ENCODE data around the gene GTPBP4.

DNA sequence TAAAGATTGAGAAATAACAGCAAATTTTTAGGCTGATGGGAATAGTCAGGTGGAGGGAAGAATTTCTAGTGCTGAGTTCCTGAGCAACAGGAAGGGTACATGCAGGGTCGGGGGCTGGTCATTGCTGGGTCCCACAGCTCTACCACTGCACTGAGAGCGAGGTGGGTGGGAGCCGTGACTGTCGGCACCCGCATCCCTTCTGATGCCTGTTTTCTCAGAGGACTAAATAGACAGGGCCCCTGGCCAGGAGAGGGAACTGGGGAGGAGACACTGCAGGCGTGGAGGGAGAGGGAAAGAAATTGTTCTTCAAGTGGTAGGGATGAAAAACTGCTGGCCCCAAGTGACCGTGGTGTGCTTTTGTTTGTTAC, 7.3 kb downstream of the GTPBP4 start:
- TF ChIP-seq, protein P1, sequence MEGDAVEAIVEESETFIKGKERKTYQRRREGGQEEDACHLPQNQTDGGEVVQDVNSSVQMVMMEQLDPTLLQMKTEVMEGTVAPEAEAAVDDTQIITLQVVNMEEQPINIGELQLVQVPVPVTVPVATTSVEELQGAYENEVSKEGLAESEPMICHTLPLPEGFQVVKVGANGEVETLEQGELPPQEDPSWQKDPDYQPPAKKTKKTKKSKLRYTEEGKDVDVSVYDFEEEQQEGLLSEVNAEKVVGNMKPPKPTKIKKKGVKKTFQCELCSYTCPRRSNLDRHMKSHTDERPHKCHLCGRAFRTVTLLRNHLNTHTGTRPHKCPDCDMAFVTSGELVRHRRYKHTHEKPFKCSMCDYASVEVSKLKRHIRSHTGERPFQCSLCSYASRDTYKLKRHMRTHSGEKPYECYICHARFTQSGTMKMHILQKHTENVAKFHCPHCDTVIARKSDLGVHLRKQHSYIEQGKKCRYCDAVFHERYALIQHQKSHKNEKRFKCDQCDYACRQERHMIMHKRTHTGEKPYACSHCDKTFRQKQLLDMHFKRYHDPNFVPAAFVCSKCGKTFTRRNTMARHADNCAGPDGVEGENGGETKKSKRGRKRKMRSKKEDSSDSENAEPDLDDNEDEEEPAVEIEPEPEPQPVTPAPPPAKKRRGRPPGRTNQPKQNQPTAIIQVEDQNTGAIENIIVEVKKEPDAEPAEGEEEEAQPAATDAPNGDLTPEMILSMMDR (conservative IDR thresholded peaks at IDR 0.05; ENCODE audit: low read depth, low read length) = no peak
- TF ChIP-seq EZH2 (IDR thresholded peaks at IDR 0.05; ENCODE audit: borderline replicate concordance, low read depth, low read length, poor library complexity, severe bottlenecking) = no peak
